HepG2 (cell line): ENCODE measurements around the gene SAA2. TPM values are rescaled to one million over a fixed set of nuclear protein-coding genes. Genes with fewer than 3 reads are reported as not detected.

Source experiments
- CHD4 ChIP-seq: fragments of 200-600 bp; sonication (generic); IDR thresholded peaks from 2 replicates; pipeline ENCODE4 v1.7.0; 2017; ENCODE audit warnings: mild to moderate bottlenecking, low read length, borderline replicate concordance
- CREM ChIP-seq, 2 experiments: sonication (generic) in 1 of 2; formaldehyde crosslinking in 1 of 2; IDR thresholded peaks; 2 replicates each; pipeline versions ENCODE4 v1.4.0 to v1.6.1; 2016 to 2020; ENCODE audit warnings: antibody characterized with exemption in 1 of 2, mild to moderate bottlenecking in 1 of 2, missing genetic modification reagents in 1 of 2
- CSRNP1 ChIP-seq: sonication (generic); formaldehyde crosslinking; IDR thresholded peaks from 2 replicates; pipeline ENCODE4 v1.8.1; 2023; ENCODE audit warnings: mild to moderate bottlenecking, missing genetic modification reagents
- DMAP1 ChIP-seq: IDR thresholded peaks from 2 replicates; pipeline ENCODE4 v1.6.1; 2016
- DR1 ChIP-seq: sonication (generic); formaldehyde crosslinking; IDR thresholded peaks from 2 replicates; pipeline ENCODE4 v1.8.0; 2021; ENCODE audit warnings: mild to moderate bottlenecking, missing genetic modification reagents, inconsistent platforms
- ELF3 ChIP-seq: IDR thresholded peaks from 2 replicates; pipeline ENCODE4 v1.6.1; 2016; ENCODE audit warnings: missing genetic modification reagents, missing compliant biosample characterization
- ERF ChIP-seq: IDR thresholded peaks from 2 replicates; pipeline ENCODE4 v1.6.1; 2018; ENCODE audit warnings: missing biosample characterization, missing genetic modification reagents
- PAX8 ChIP-seq: sonication (generic); formaldehyde crosslinking; IDR thresholded peaks from 2 replicates; pipeline ENCODE4 v1.8.0; 2022; ENCODE audit warnings: mild to moderate bottlenecking, missing genetic modification reagents, borderline replicate concordance
- PBX2 ChIP-seq: IDR thresholded peaks from 2 replicates; pipeline ENCODE4 v1.6.1; 2016; ENCODE audit warnings: control low read depth
- PRDM10 ChIP-seq: sonication (generic); formaldehyde crosslinking; IDR thresholded peaks from 2 replicates; pipeline ENCODE4 v1.4.0; 2020; ENCODE audit warnings: low read depth, missing genetic modification reagents
- REL ChIP-seq: sonication (generic); formaldehyde crosslinking; conservative IDR thresholded peaks from 2 replicates; pipeline ENCODE4 v1.8.0; 2022; ENCODE audit warnings: mild to moderate bottlenecking, missing genetic modification reagents, moderate library complexity
- SALL1 ChIP-seq: sonication (generic); formaldehyde crosslinking; IDR thresholded peaks from 2 replicates; pipeline ENCODE4 v1.8.0; 2022; ENCODE audit warnings: mild to moderate bottlenecking, missing genetic modification reagents
- TAF1 ChIP-seq: sonication (generic); formaldehyde crosslinking; IDR thresholded peaks from 2 replicates; pipeline ENCODE4 v1.4.0; 2020; ENCODE audit warnings: missing genetic modification reagents
- ZNF260 ChIP-seq: sonication (generic); formaldehyde crosslinking; IDR thresholded peaks from 2 replicates; pipeline ENCODE4 v1.4.0; 2020; ENCODE audit warnings: missing genetic modification reagents, low read depth, mild to moderate bottlenecking, borderline replicate concordance
- ZNF441 ChIP-seq: sonication (generic); formaldehyde crosslinking; IDR thresholded peaks from 2 replicates; pipeline ENCODE4 v1.7.0; 2021; ENCODE audit warnings: missing genetic modification reagents, borderline replicate concordance
- ZNF530 ChIP-seq: sonication (generic); formaldehyde crosslinking; IDR thresholded peaks from 2 replicates; pipeline ENCODE4 v1.5.0; 2020; ENCODE audit warnings: low read depth, mild to moderate bottlenecking, missing genetic modification reagents
- ZNF563 ChIP-seq: sonication (generic); formaldehyde crosslinking; IDR thresholded peaks from 2 replicates; pipeline ENCODE4 v1.8.0; 2022; ENCODE audit warnings: mild to moderate bottlenecking, moderate library complexity, missing genetic modification reagents
- ZNF607 ChIP-seq: sonication (generic); formaldehyde crosslinking; IDR thresholded peaks from 2 replicates; pipeline ENCODE4 v1.5.1; 2020; ENCODE audit warnings: missing genetic modification reagents, mild to moderate bottlenecking, borderline replicate concordance
- ZNF770 ChIP-seq: sonication (generic); formaldehyde crosslinking; IDR thresholded peaks from 2 replicates; pipeline ENCODE4 v1.5.0; 2020; ENCODE audit warnings: mild to moderate bottlenecking, missing genetic modification reagents
- ZSCAN31 ChIP-seq: sonication (generic); formaldehyde crosslinking; IDR thresholded peaks from 2 replicates; pipeline ENCODE4 v1.5.0; 2020; ENCODE audit warnings: low read depth, mild to moderate bottlenecking, missing genetic modification reagents
- polyA plus RNA-seq, 8 experiments: library from polyadenylated mRNA; depleted of rRNA in 3 of 8; stranded (reverse) in 7 of 8; unstranded in 1 of 8; fragments of >200 nt; fragmentation: Illumina TruSeq in 4 of 8; extraction: Trizol in 4 of 8; gene quantifications; 2 replicates each; pipeline versions ENCODE4 v1.2.1 to v1.2.3, GENCODE V29; 2011 to 2016; ENCODE audit warnings: low read depth in 4 of 8, missing spikeins in 1 of 8, mixed read lengths in 1 of 8; ENCODE audit not compliant: insufficient read depth in 1 of 8
- total RNA-seq, 5 experiments: library from RNA; depleted of rRNA; stranded (reverse); fragments of >200 nt; fragmentation: Illumina TruSeq; extraction: Trizol; gene quantifications; 2 replicates each; pipeline ENCODE4 v1.2.3, GENCODE V29; 2016; ENCODE audit warnings: low read depth in 1 of 5

Gene SAA2
- total and polyA plus RNA-seq, 2 of the 13 experiments (the other 11 are each of a cell fraction or from before 2014, with no cell fraction given), result 0.27 TPM; not detected in 1

- TF ChIP-seq PAX8 (CRISPR knock-in tag), result no peak
- TF ChIP-seq REL (CRISPR knock-in tag), result no peak
- no peak for TF ChIP-seq ZNF563 (CRISPR knock-in tag)
- TF ChIP-seq CREM (IDR thresholded peaks at IDR 0.05), result peak; percentile 60; the same call in 1 of the 2 replicates
- no peak for TF ChIP-seq CREM (CRISPR knock-in tag; IDR thresholded peaks at IDR 0.05)
- TF ChIP-seq ZNF530 (CRISPR knock-in tag), result no peak
- peak; percentile 34; the same call in 1 of the 2 replicates for TF ChIP-seq ERF
- no peak for TF ChIP-seq CSRNP1 (CRISPR knock-in tag)
- TF ChIP-seq ZNF260 (CRISPR knock-in tag), result no peak
- no peak for TF ChIP-seq CHD4
- TF ChIP-seq PBX2 (CRISPR knock-in tag), result no peak
- TF ChIP-seq SALL1 (CRISPR knock-in tag), result peak; percentile 20; the same call in 1 of the 2 replicates
- peak; percentile 87; the same call in 1 of the 2 replicates for TF ChIP-seq PRDM10
- no peak for TF ChIP-seq ZNF770 (CRISPR knock-in tag)
- TF ChIP-seq DMAP1 (CRISPR knock-in tag), result no peak
- 0 out of 2 replicates have a peak, but pooled peaks have one; percentile 58 for TF ChIP-seq ZNF441
- no peak for TF ChIP-seq DR1 (CRISPR knock-in tag)
- no peak for TF ChIP-seq ZNF607 (CRISPR knock-in tag)
- TF ChIP-seq ELF3, result peak; percentile 76
- TF ChIP-seq TAF1, result peak; percentile 41; the same call in 1 of the 2 replicates
- TF ChIP-seq ZSCAN31 (CRISPR knock-in tag), result no peak
Measured at GRCh38 chr11:18236664-18237356, 11.7 kb downstream of the SAA2 start, which contains the start of gene SAA4 (continued).
